ENCODE results near the gene RTN4IP1.
A peak's percentile ranks its signal among the peaks of the same experiment; 100 is the strongest.
"Not testable (repeated sequence)": the region's sequence is repeated elsewhere in the genome, so short reads cannot be mapped to it uniquely, and the experiment has no call there.

RTN4IP1 gene

GRCh38 chr6:106574741-106575458 lies 54.4 kb downstream of the RTN4IP1 start:
- DNase-seq: peak; percentile 46

GRCh38 chr6:106572875-106573585 lies 56.3 kb downstream of the RTN4IP1 start:
- DNase-seq: no peak

- no peak for DNase-seq
Measured at GRCh38 chr6:106572436-106572835, 56.9 kb downstream of the RTN4IP1 start.

- no peak for DNase-seq
Measured at GRCh38 chr6:106569428-106569827, 59.9 kb downstream of the RTN4IP1 start.

GRCh38 chr6:106568530-106568929 lies 60.8 kb downstream of the RTN4IP1 start:
- DNase-seq: no peak

- no peak for DNase-seq
Measured at GRCh38 chr6:106564476-106564875, 64.8 kb downstream of the RTN4IP1 start.

GRCh38 chr6:106563614-106564013 lies 65.7 kb downstream of the RTN4IP1 start:
- no peak for DNase-seq

GRCh38 chr6:106561686-106562405 lies 67.5 kb downstream of the RTN4IP1 start:
- DNase-seq: no peak

- no peak for DNase-seq
Measured at GRCh38 chr6:106560996-106561685, 68.2 kb downstream of the RTN4IP1 start.

- DNase-seq: not testable (repeated sequence)
Measured at GRCh38 chr6:106559659-106560058, 69.6 kb downstream of the RTN4IP1 start.

GRCh38 chr6:106558364-106558763 lies 70.9 kb downstream of the RTN4IP1 start:
- DNase-seq: no peak

- DNase-seq: no peak
Measured at GRCh38 chr6:106557837-106558236, 71.5 kb downstream of the RTN4IP1 start.

GRCh38 chr6:106556368-106556960 lies 72.8 kb downstream of the RTN4IP1 start:
- no peak for DNase-seq

GRCh38 chr6:106555767-106556166 lies 73.5 kb downstream of the RTN4IP1 start:
- no peak for DNase-seq

- DNase-seq: no peak
Measured at GRCh38 chr6:106553440-106553839, 75.9 kb downstream of the RTN4IP1 start.

GRCh38 chr6:106551155-106551554 lies 78.1 kb downstream of the RTN4IP1 start:
- no peak for DNase-seq

GRCh38 chr6:106549521-106549920 lies 79.8 kb downstream of the RTN4IP1 start:
- DNase-seq: no peak

GRCh38 chr6:106548926-106549455 lies 80.3 kb downstream of the RTN4IP1 start:
- DNase-seq: not testable (repeated sequence)

- peak; percentile 72 for DNase-seq
Measured at GRCh38 chr6:106547601-106548453, 81.5 kb downstream of the RTN4IP1 start.

GRCh38 chr6:106546691-106547414 lies 82.4 kb downstream of the RTN4IP1 start:
- DNase-seq: peak; percentile 93

- DNase-seq: no peak
Measured at GRCh38 chr6:106546261-106546690, 83.0 kb downstream of the RTN4IP1 start.

Data from NCI-H146 (cell line).